Uterus (tissue), 2 donors: ENCODE results near the gene LRP1B.

Source experiments
- POLR2A ChIP-seq, 2 donors: fragments of 450-650 bp; IDR thresholded peaks; one replicate each; pipeline ENCODE4 v1.6.1; 2016; ENCODE audit warnings: antibody characterized with exemption in 2 of 2, mild to moderate bottlenecking in 1 of 2, moderate library complexity in 1 of 2
- TF ChIP-seq, protein P1 (sequence below), 4 experiments: fragments of 200-600 bp in 2 of 4; fragments of 450-650 bp in 2 of 4; sonication (generic) in 2 of 4; IDR thresholded peaks; one replicate each; pipeline ENCODE4 v1.5.1; 2016 to 2019; ENCODE audit warnings: antibody characterized with exemption in 4 of 4, mild to moderate bottlenecking in 2 of 4, moderate library complexity in 1 of 4

DNA sequence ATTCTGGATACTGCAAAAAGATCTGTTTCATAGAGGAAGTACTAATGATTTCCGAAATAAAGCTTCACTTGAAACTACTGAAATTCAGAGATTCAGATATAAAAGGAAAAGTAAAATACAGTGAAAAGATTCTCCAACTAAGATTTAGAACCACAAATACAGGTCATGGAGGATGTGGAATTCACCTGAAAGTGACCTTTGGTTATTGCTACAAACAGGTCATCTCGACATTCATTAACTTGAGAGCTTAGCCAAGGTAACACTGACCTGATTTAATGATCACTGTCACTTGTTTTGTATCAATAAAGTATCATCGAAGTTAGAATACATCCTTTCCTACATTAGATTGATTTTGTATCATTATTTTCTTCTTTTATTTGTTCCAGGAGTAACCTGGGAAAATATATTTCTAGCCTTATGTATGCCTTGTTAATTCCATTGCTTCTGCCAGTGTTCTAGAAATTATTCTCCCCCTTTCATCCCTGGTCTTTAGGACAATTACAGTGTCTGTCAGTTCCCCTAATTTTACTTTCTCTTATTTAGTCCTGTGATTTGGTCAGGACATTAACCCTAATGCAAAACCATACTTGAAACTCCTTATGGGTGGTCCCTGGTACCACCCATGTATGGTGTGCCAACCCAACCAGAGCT, 420.1 kb downstream of the LRP1B start:
- TF ChIP-seq, protein P1, sequence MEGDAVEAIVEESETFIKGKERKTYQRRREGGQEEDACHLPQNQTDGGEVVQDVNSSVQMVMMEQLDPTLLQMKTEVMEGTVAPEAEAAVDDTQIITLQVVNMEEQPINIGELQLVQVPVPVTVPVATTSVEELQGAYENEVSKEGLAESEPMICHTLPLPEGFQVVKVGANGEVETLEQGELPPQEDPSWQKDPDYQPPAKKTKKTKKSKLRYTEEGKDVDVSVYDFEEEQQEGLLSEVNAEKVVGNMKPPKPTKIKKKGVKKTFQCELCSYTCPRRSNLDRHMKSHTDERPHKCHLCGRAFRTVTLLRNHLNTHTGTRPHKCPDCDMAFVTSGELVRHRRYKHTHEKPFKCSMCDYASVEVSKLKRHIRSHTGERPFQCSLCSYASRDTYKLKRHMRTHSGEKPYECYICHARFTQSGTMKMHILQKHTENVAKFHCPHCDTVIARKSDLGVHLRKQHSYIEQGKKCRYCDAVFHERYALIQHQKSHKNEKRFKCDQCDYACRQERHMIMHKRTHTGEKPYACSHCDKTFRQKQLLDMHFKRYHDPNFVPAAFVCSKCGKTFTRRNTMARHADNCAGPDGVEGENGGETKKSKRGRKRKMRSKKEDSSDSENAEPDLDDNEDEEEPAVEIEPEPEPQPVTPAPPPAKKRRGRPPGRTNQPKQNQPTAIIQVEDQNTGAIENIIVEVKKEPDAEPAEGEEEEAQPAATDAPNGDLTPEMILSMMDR (IDR thresholded peaks at IDR 0.05), result no peak
- TF ChIP-seq POLR2A (IDR thresholded peaks at IDR 0.05), result no peak
